Endodermal cell (in vitro differentiated cells): ENCODE results near the gene WDR27. TPM values are rescaled to one million over a fixed set of nuclear protein-coding genes. Genes with fewer than 3 reads are reported as not detected.

Experiments
- DNase-seq: peaks from one replicate; pipeline ENCODE4 v3.0.0-alpha.2; 2017
- H3K27ac ChIP-seq: 2 replicates; pipeline ENCODE4 v1.5.1; 2013; ENCODE audit warnings: mild to moderate bottlenecking, low read depth, low read length, moderate library complexity
- H3K27me3 ChIP-seq: 2 replicates; pipeline ENCODE4 v1.6.1; 2013; ENCODE audit warnings: mild to moderate bottlenecking, low read length, moderate library complexity; ENCODE audit not compliant: insufficient read depth, control insufficient read depth, poor library complexity, severe bottlenecking
- H3K36me3 ChIP-seq: 2 replicates; pipeline ENCODE4 v1.7.0; 2013; ENCODE audit warnings: mild to moderate bottlenecking, low read length, moderate library complexity; ENCODE audit not compliant: control insufficient read depth, insufficient read depth
- H3K4me1 ChIP-seq: one replicate; pipeline ENCODE4 v1.7.0; 2013; ENCODE audit warnings: low read length; ENCODE audit not compliant: control insufficient read depth, insufficient read depth
- H3K4me3 ChIP-seq: 2 replicates; pipeline ENCODE4 v1.5.1; 2013; ENCODE audit warnings: mild to moderate bottlenecking, low read length, moderate library complexity
- H3K9ac ChIP-seq: 2 replicates; pipeline ENCODE4 v1.6.1; 2013; ENCODE audit warnings: mild to moderate bottlenecking, low read length, moderate library complexity; ENCODE audit not compliant: poor library complexity, severe bottlenecking; ENCODE audit errors: extremely low read depth
- H3K9me3 ChIP-seq: 2 replicates; pipeline ENCODE4 v1.6.1; 2013; ENCODE audit warnings: mild to moderate bottlenecking, low read length, moderate library complexity; ENCODE audit not compliant: control insufficient read depth
- H3K27ac Mint-ChIP-seq: 2 replicates; pipeline ENCODE4 v1.8.0; 2020; ENCODE audit warnings: mixed read lengths
- H3K27me3 Mint-ChIP-seq: 2 replicates; pipeline ENCODE4 v1.8.0; 2021; ENCODE audit warnings: mild to moderate bottlenecking, mixed read lengths; ENCODE audit not compliant: insufficient read depth
- H3K36me3 Mint-ChIP-seq: 2 replicates; pipeline ENCODE4 v1.8.0; 2020; ENCODE audit warnings: low read depth, mixed read lengths
- H3K4me1 Mint-ChIP-seq: 2 replicates; pipeline ENCODE4 v1.8.0; 2020; ENCODE audit warnings: mixed read lengths
- H3K4me3 Mint-ChIP-seq: 2 replicates; pipeline ENCODE4 v1.8.0; 2020; ENCODE audit warnings: mild to moderate bottlenecking, moderate library complexity, mixed read lengths
- H3K9me3 Mint-ChIP-seq: 2 replicates; pipeline ENCODE4 v1.8.0; 2020; ENCODE audit warnings: mild to moderate bottlenecking, mixed read lengths
- CTCF ChIP-seq: fragments of 200-600 bp; sonication (generic); conservative IDR thresholded peaks from 2 replicates; pipeline ENCODE4 v1.5.0; 2021; ENCODE audit warnings: antibody characterized with exemption, mild to moderate bottlenecking
- WGBS, 2 experiments: methylation state at CpG; one replicate each; pipeline versions ENCODE4 v1.1.5 to v1.1.7; 2013; ENCODE audit warnings: missing lambda C conversion rate in 2 of 2, mixed read lengths in 1 of 2; ENCODE audit not compliant: insufficient coverage in 1 of 2, insufficient read length in 1 of 2; 5-methylcytosine and 5-hydroxymethylcytosine counted together
- total RNA-seq, 2 donors: library from RNA; stranded (reverse); fragmentation: NEBNext Ultra II Directional in 1 of 2; extraction: Animal tissue kit (Norgen Biotek cat#: 25700) in 1 of 2; gene quantifications; 2 replicates in 1 of 2; 3 replicates in 1 of 2; pipeline ENCODE4 v1.2.1, GENCODE V29; 2021

Gene WDR27
- total RNA-seq, 2 donors from 2014 or later = 94.4 to 110 TPM

- Histone ChIP-seq H3K4me1 (no peaks in the 10 kb centered on the region), H3K4me3 (no peak overlapping the region), H3K9ac (no peak overlapping the region), H3K27me3 (no peaks in the 10 kb centered on the region), H3K27ac (no peak overlapping the region), H3K9me3 (no peaks in the 10 kb centered on the region), H3K36me3 (peaks cover 62% of the 10 kb centered on the region)
- H3K27me3 Mint-ChIP-seq = no peaks in the 10 kb centered on the region
- H3K27ac Mint-ChIP-seq = no peak overlapping the region
- H3K4me1 Mint-ChIP-seq = peaks cover 12% of the 10 kb centered on the region
- no peaks in the 10 kb centered on the region for H3K9me3 Mint-ChIP-seq
- DNase-seq = no peak
- TF ChIP-seq CTCF = no peak
- peaks cover 41% of the 10 kb centered on the region for H3K36me3 Mint-ChIP-seq
- 96 to 100% methylated on average over 1 to 4 of the region's 4 CpGs for WGBS, 2 experiments
- H3K4me3 Mint-ChIP-seq = no peak overlapping the region
Measured at GRCh38 chr6:169719117-169719516, 17.3 kb upstream of the WDR27 start.

- Histone ChIP-seq H3K9me3 (no peaks in the 10 kb centered on the region), H3K27me3 (no peaks in the 10 kb centered on the region), H3K4me1 (no peaks in the 10 kb centered on the region), H3K9ac (no peak overlapping the region), H3K36me3 (peaks cover 91% of the 10 kb centered on the region), H3K27ac (no peak overlapping the region), H3K4me3 (no peak overlapping the region)
- Mint-ChIP-seq H3K4me1 (no peaks in the 10 kb centered on the region), H3K27me3 (no peaks in the 10 kb centered on the region), H3K36me3 (peaks cover 60% of the 10 kb centered on the region), H3K27ac (no peak overlapping the region), H3K9me3 (no peaks in the 10 kb centered on the region), H3K4me3 (no peak overlapping the region)
- no peak for DNase-seq
- TF ChIP-seq CTCF = no peak
- WGBS, 2 experiments = 96 to 97% methylated on average over 8 to 9 of the region's 9 CpGs
Measured at GRCh38 chr6:169714595-169714994, 12.8 kb upstream of the WDR27 start.

- no peaks in the 10 kb centered on the region for H3K9me3 Mint-ChIP-seq
- no peak for TF ChIP-seq CTCF
- WGBS, 2 experiments = 95 to 99% methylated on average over 2 of the region's 2 CpGs
Measured at GRCh38 chr6:169714178-169714577, 12.3 kb upstream of the WDR27 start.

More at GRCh38 chr6:169714178-169714577, 12.3 kb upstream of the WDR27 start:
- no peak overlapping the region for H3K27ac ChIP-seq
- DNase-seq = no peak
- no peaks in the 10 kb centered on the region for H3K27me3 ChIP-seq
- Mint-ChIP-seq H3K27ac (no peak overlapping the region), H3K4me1 (no peaks in the 10 kb centered on the region), H3K27me3 (no peaks in the 10 kb centered on the region), H3K36me3 (peaks cover 61% of the 10 kb centered on the region), H3K4me3 (no peak overlapping the region)
- no peaks in the 10 kb centered on the region for H3K4me1 ChIP-seq
- H3K9me3 ChIP-seq = no peaks in the 10 kb centered on the region
- H3K36me3 ChIP-seq = peaks cover 91% of the 10 kb centered on the region
- H3K9ac ChIP-seq = no peak overlapping the region
- H3K4me3 ChIP-seq = no peak overlapping the region
